GM12878 (cell line): ENCODE data around the gene PHRF1. TPM values are rescaled to one million over a fixed set of nuclear protein-coding genes. Genes with fewer than 3 reads are reported as not detected.

Experiments used
- ATAC-seq: fragments of 200-7000 bp; cut with Tn5 transposase; 3 replicates; pipeline ENCODE4 v1.9.1; 2020; ENCODE audit warnings: mild to moderate bottlenecking, moderate library complexity
- BruUV-seq: library from RNA; stranded (reverse); fragments of 400-500 nt; replicated peaks from 2 replicates; lab custom pipeline; 2021; lab: Mats Ljungman, UMichigan
- CTCF ChIA-PET: fragments of 300-600 bp; sonication (Branson Sonifier 250); formaldehyde crosslinking; extraction: SDS; loops from one replicate; lab custom pipeline; 2021; ENCODE audit warnings: inconsistent platforms; lab: Yijun Ruan, JAX
- POLR2A ChIA-PET: fragments of 350-600 bp; formaldehyde crosslinking; extraction: SDS; loops from one replicate; lab custom pipeline; 2021; ENCODE audit warnings: inconsistent platforms; lab: Charles Lee
- RAD21 ChIA-PET: fragments of 300-600 bp; sonication (Branson Sonifier 250); formaldehyde crosslinking; loops from one replicate; lab custom pipeline; 2023; ENCODE audit warnings: antibody characterized with exemption; ENCODE audit not compliant: unreplicated experiment; lab: Charles Lee
- SMC1A ChIA-PET: fragments of 300-600 bp; sonication (Branson Sonifier 250); formaldehyde crosslinking; loops from one replicate; lab custom pipeline; 2023; ENCODE audit not compliant: unreplicated experiment, uncharacterized antibody; lab: Charles Lee
- DNase-seq: peaks from one replicate; pipeline ENCODE4 v3.0.0-alpha.2; 2011; ENCODE audit warnings: low read depth, low spot score
- FAIRE-seq: peaks from 3 replicates; lab custom pipeline; 2011; peaks lifted over from hg19 to GRCh38; lab: Jason Lieb, UNC
- H2AFZ ChIP-seq: 2 replicates; pipeline ENCODE4 v1.6.0; 2011; ENCODE audit warnings: low read depth, low read length, control low read depth; ENCODE audit not compliant: control insufficient read depth
- H3K27ac ChIP-seq: 2 replicates; pipeline ENCODE4 v1.5.1; 2011; ENCODE audit warnings: control low read depth; ENCODE audit not compliant: control insufficient read depth, insufficient read depth
- H3K27me3 ChIP-seq, 2 experiments: replicated peaks in 1 of 2; 2 replicates each; pipeline versions ENCODE4 v1.6.0 to v1.6.1; 2011; ENCODE audit warnings: low read length in 1 of 2; ENCODE audit not compliant: control insufficient read depth in 2 of 2, insufficient read depth in 2 of 2
- H3K36me3 ChIP-seq, 2 experiments: 2 replicates each; pipeline ENCODE4 v1.5.1; 2011; ENCODE audit warnings: low read length in 1 of 2; ENCODE audit not compliant: control insufficient read depth in 2 of 2, insufficient read depth in 2 of 2
- H3K4me1 ChIP-seq: 2 replicates; pipeline ENCODE4 v1.6.1; 2011; ENCODE audit warnings: mild to moderate bottlenecking, low read length, moderate library complexity, mixed read lengths; ENCODE audit not compliant: control insufficient read depth, insufficient read depth
- H3K4me2 ChIP-seq: 2 replicates; pipeline ENCODE4 v1.6.0; 2011; ENCODE audit warnings: control low read depth; ENCODE audit not compliant: control insufficient read depth, insufficient read depth
- H3K4me3 ChIP-seq: fragments of 200-600 bp; sonication (generic); 2 replicates; pipeline ENCODE4 v1.5.1; 2016
- H3K79me2 ChIP-seq: 2 replicates; pipeline ENCODE4 v1.6.0; 2011; ENCODE audit warnings: low read length; ENCODE audit not compliant: control insufficient read depth, insufficient read depth
- H3K9ac ChIP-seq: 2 replicates; pipeline ENCODE4 v1.8.0; 2011; ENCODE audit warnings: low read length, control low read depth, mixed read lengths; ENCODE audit not compliant: control insufficient read depth, insufficient read depth
- H3K9me3 ChIP-seq: replicated peaks from 3 replicates; pipeline ENCODE4 v1.5.1; 2011; ENCODE audit warnings: mild to moderate bottlenecking, low read length; ENCODE audit not compliant: control insufficient read depth, insufficient read depth
- H4K20me1 ChIP-seq: 2 replicates; pipeline ENCODE4 v1.6.0; 2011; ENCODE audit not compliant: control insufficient read depth, insufficient read depth
- ATF7 ChIP-seq: fragments of 450-650 bp; IDR thresholded peaks from 2 replicates; pipeline ENCODE4 v1.6.1; 2016; ENCODE audit warnings: low read depth, mild to moderate bottlenecking
- BHLHE40 ChIP-seq, 2 experiments: fragments of 450-650 bp in 1 of 2; IDR thresholded peaks; 2 replicates each; pipeline ENCODE4 v1.6.1; 2011 to 2017; ENCODE audit warnings: low read depth in 2 of 2, borderline replicate concordance in 1 of 2, improper control_type of control experiment in 1 of 2, low read length in 1 of 2, mild to moderate bottlenecking in 1 of 2
- CBX5 ChIP-seq: sonication (generic); IDR thresholded peaks from 2 replicates; pipeline ENCODE4 v1.6.1; 2016; ENCODE audit warnings: low read depth, moderate library complexity, mild to moderate bottlenecking, inconsistent platforms
- GATAD2B ChIP-seq: fragments of 450-650 bp; conservative IDR thresholded peaks from 2 replicates; pipeline ENCODE4 v1.6.1; 2017; ENCODE audit warnings: low read depth, mild to moderate bottlenecking, moderate library complexity
- HDGF ChIP-seq: fragments of 450-650 bp; IDR thresholded peaks from 2 replicates; pipeline ENCODE4 v1.6.1; 2016; ENCODE audit warnings: antibody characterized with exemption
- KAT2A ChIP-seq: conservative IDR thresholded peaks from 2 replicates; pipeline ENCODE4 v1.6.1; 2011; ENCODE audit warnings: low read depth, low read length; ENCODE audit not compliant: control insufficient read depth
- SMAD1 ChIP-seq: fragments of 450-650 bp; IDR thresholded peaks from 2 replicates; pipeline ENCODE4 v1.6.1; 2018; ENCODE audit warnings: mild to moderate bottlenecking, low read depth; ENCODE audit not compliant: partially characterized antibody
- SMAD5 ChIP-seq: IDR thresholded peaks from 2 replicates; pipeline ENCODE4 v1.6.1; 2016; ENCODE audit warnings: antibody characterized with exemption, low read depth
- SMARCA5 ChIP-seq: fragments of 450-650 bp; IDR thresholded peaks from 2 replicates; pipeline ENCODE4 v1.6.1; 2017; ENCODE audit warnings: mild to moderate bottlenecking
- SREBF1 ChIP-seq: IDR thresholded peaks from 2 replicates; pipeline ENCODE4 v1.6.1; 2012; ENCODE audit warnings: mild to moderate bottlenecking, low read length
- YBX1 ChIP-seq: fragments of 450-650 bp; IDR thresholded peaks from 2 replicates; pipeline ENCODE4 v1.6.1; 2016; ENCODE audit warnings: antibody characterized with exemption
- WGBS: methylation state at CpG from one replicate; pipeline ENCODE4 v1.1.6; 2016; ENCODE audit warnings: low lambda C conversion rate; ENCODE audit not compliant: insufficient replicate concordance, insufficient coverage; ENCODE audit errors: missing lambda C conversion rate; 5-methylcytosine and 5-hydroxymethylcytosine counted together
- in situ Hi-C: fragments of 300-500 bp; cut with MboI; formaldehyde crosslinking; loops from 9 replicates; pipeline ENCODE4 v1.14.3; 2018; ENCODE audit warnings: mixed read lengths
- intact Hi-C: fragments of 100-400 bp; cut with micrococcal nuclease; formaldehyde crosslinking; loops from one replicate; pipeline ENCODE4 v1.14.2; 2022; ENCODE audit not compliant: unreplicated experiment
- polyA plus RNA-seq, 11 experiments: library from polyadenylated mRNA; depleted of rRNA in 4 of 11; unstranded in 6 of 11; stranded (reverse) in 5 of 11; fragments of >200 nt; fragmentation: Nextera tagmentation in 4 of 11; fragmentation: Illumina TruSeq in 1 of 11; extraction: Ambion mirVana in 4 of 11; extraction: Trizol in 1 of 11; gene quantifications; 1 replicate in 1 of 11; 2 replicates in 10 of 11; pipeline versions ENCODE4 v1.2.1 to v1.2.3, GENCODE V29; 2011 to 2016; ENCODE audit warnings: inconsistent platforms in 2 of 11, missing spikeins in 2 of 11, low read depth in 1 of 11
- total RNA-seq, 4 experiments: library from RNA; depleted of rRNA in 3 of 4; stranded (reverse); fragments of >200 nt in 3 of 4; fragmentation: Illumina TruSeq in 1 of 4; extraction: Trizol in 1 of 4; gene quantifications; 2 replicates each; pipeline versions ENCODE4 v1.2.1 to v1.2.3, GENCODE V29; 2013 to 2021
- TF ChIP-seq, protein P1 (sequence below): fragments of 450-650 bp; formaldehyde crosslinking; IDR thresholded peaks from 2 replicates; pipeline ENCODE4 v1.4.0; 2020; ENCODE audit warnings: mild to moderate bottlenecking, moderate library complexity
- TF ChIP-seq, protein P2 (sequence below): IDR thresholded peaks from 2 replicates; pipeline ENCODE4 v1.6.1; 2011; ENCODE audit warnings: mild to moderate bottlenecking, low read depth, low read length, moderate library complexity; ENCODE audit not compliant: insufficient replicate concordance
- TF ChIP-seq, protein P3 (sequence below): fragments of 450-650 bp; IDR thresholded peaks from 2 replicates; pipeline ENCODE4 v1.6.1; 2017; ENCODE audit warnings: low read depth, mild to moderate bottlenecking, moderate library complexity

The PHRF1 gene
- total and polyA plus RNA-seq, 10 of the 15 experiments (the other 5 are each of a cell fraction or from before 2014, with no cell fraction given), result 0.13 to 43.5 (median 15.1) TPM

DNA sequence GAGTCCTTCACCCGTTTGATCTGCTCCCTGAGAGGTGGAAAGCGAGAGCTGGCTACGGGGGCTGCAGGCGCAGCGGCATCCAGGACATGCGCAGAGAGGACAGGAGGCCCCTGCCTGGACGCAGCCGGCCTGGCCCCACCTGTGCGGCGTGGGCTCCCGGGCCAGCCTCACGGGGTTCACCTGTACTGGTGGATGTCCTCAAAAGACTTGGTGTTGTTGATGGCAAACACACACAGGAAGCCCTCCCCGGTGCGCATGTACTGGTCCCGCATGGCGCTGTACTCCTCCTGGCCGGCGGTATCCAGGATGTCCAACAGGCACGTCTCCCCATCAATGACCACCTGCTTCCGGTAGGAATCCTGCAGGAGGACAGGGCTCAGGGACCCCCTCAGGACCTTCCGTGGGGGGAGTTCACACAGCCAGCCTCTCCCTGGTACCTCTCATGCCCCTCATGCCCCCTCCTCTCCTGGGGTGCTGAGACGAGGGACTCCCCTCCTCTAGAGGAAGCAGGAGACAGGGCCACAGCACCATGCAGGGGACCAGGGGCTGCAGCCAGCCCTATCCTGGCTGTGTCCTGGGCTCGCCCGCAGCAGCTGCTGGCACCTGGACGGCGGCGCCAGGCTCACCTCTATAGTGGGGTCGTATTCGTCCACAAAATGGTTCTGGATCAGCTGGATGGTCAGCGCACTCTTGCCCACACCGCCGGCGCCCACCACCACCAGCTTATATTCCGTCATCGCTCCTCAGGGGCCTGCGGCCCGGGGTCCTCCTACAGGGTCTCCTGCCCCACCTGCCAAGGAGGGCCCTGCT lies 42.5 kb upstream of the PHRF1 start (continued):
- no peak for TF ChIP-seq BHLHE40 (IDR thresholded peaks at IDR 0.05; ENCODE audit: borderline replicate concordance in 1 of 2, low read depth in 2 of 2, low read length in 1 of 2)
- no peak for TF ChIP-seq SMARCA5
- TF ChIP-seq CBX5, result no peak
- TF ChIP-seq, protein P1, sequence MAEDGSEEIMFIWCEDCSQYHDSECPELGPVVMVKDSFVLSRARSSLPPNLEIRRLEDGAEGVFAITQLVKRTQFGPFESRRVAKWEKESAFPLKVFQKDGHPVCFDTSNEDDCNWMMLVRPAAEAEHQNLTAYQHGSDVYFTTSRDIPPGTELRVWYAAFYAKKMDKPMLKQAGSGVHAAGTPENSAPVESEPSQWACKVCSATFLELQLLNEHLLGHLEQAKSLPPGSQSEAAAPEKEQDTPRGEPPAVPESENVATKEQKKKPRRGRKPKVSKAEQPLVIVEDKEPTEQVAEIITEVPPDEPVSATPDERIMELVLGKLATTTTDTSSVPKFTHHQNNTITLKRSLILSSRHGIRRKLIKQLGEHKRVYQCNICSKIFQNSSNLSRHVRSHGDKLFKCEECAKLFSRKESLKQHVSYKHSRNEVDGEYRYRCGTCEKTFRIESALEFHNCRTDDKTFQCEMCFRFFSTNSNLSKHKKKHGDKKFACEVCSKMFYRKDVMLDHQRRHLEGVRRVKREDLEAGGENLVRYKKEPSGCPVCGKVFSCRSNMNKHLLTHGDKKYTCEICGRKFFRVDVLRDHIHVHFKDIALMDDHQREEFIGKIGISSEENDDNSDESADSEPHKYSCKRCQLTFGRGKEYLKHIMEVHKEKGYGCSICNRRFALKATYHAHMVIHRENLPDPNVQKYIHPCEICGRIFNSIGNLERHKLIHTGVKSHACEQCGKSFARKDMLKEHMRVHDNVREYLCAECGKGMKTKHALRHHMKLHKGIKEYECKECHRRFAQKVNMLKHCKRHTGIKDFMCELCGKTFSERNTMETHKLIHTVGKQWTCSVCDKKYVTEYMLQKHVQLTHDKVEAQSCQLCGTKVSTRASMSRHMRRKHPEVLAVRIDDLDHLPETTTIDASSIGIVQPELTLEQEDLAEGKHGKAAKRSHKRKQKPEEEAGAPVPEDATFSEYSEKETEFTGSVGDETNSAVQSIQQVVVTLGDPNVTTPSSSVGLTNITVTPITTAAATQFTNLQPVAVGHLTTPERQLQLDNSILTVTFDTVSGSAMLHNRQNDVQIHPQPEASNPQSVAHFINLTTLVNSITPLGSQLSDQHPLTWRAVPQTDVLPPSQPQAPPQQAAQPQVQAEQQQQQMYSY (CRISPR knock-in tag), result no peak

DNA sequence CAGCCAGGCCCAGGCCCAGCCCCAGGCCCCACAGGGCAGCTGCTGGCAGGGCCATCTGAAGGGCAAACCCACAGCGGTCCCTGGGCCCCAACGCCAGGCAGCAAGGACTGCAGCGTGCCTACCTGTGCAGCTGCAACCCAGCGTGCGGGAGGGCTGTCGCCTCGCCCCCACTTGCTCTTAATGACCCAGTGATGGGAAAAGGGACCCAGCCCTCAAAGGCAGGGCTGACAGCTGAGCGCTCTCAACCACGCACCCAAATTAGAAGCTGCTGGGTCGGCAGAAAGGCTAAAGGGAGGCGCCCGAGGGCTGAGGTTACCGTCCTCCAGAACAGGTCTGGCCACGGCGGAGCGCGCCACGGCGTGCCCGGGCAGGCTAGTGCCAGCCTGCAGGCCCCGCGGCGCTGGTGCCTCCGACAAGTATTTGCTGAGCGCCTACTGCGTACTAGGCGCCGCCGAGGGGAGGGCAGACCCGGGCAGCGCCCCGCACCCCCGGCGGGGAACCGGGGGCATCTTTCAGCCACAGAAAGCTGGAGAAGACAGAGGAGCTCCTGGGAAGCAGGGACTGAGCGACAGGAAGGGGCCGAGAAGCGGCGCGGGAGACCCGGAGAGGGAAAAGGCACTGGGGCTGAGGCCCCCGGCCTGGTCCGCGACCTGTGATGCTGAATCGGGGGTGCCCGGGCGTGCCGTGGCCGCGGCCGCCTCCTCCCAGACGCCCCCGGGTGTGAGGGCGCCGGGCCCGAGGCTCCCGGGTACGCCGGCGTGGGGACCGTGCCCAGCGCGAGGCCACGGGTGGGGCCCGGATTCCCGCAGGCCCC lies 41.7 kb upstream of the PHRF1 start:
- peak overlapping the region; percentile 62 for H3K27ac ChIP-seq
- ChIA-PET RAD21 (no interaction called here), POLR2A (interaction anchor here (1.1 to 2.3 kb wide), 2 partner anchors 25 to 29 kb away, joined by 3 to 6 read pairs; no protein-coding TSS in a partner anchor), CTCF (interaction anchor here (1.1 kb wide), 1 partner anchor 16 kb away, joined by 8 read pairs; no protein-coding TSS in a partner anchor), SMC1A (interaction anchor here (2.1 kb wide), 1 partner anchor 16 kb away, joined by 5 read pairs; no protein-coding TSS in a partner anchor)
- intact Hi-C loops (no loop called here), in situ Hi-C loops (no loop called here)
- no TSS peak for BruUV-seq
- H3K9ac ChIP-seq, result peak overlapping the region; percentile 85
- ATAC-seq (no peak), DNase-seq (no peak), FAIRE-seq (no peak)
- peaks cover 28% of the 10 kb centered on the region for H3K4me1 ChIP-seq
- peak overlapping the region; percentile 89 for H3K4me2 ChIP-seq
- H3K79me2 ChIP-seq, result peaks cover 16% of the 10 kb centered on the region
- H3K4me3 ChIP-seq, result peak overlapping the region; percentile 90
- 4% methylated on average over 52 of the region's 66 CpGs for WGBS
- H2AFZ ChIP-seq, result peak overlapping the region; percentile 47
- no peaks in the 10 kb centered on the region for H3K9me3 ChIP-seq
- H4K20me1 ChIP-seq, result peaks cover 4% of the 10 kb centered on the region; the same call in 1 of the 2 replicates
- no peaks in the 10 kb centered on the region for H3K27me3 ChIP-seq
- peaks cover 0 to 12% of the 10 kb centered on the region in 2 experiments; a peak in 3 of 4 replicates for H3K36me3 ChIP-seq
- TF ChIP-seq YBX1 (no peak), ATF7 (no peak), KAT2A (no peak), SMAD1 (no peak), HDGF (no peak), SREBF1 (no peak), GATAD2B (0 out of 2 replicates have a peak, but pooled peaks have one; percentile 26), SMAD5 (no peak)
- TF ChIP-seq, protein P2, sequence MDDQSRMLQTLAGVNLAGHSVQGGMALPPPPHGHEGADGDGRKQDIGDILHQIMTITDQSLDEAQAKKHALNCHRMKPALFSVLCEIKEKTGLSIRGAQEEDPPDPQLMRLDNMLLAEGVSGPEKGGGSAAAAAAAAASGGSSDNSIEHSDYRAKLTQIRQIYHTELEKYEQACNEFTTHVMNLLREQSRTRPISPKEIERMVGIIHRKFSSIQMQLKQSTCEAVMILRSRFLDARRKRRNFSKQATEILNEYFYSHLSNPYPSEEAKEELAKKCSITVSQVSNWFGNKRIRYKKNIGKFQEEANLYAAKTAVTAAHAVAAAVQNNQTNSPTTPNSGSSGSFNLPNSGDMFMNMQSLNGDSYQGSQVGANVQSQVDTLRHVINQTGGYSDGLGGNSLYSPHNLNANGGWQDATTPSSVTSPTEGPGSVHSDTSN, result no peak
- TF ChIP-seq, protein P3, sequence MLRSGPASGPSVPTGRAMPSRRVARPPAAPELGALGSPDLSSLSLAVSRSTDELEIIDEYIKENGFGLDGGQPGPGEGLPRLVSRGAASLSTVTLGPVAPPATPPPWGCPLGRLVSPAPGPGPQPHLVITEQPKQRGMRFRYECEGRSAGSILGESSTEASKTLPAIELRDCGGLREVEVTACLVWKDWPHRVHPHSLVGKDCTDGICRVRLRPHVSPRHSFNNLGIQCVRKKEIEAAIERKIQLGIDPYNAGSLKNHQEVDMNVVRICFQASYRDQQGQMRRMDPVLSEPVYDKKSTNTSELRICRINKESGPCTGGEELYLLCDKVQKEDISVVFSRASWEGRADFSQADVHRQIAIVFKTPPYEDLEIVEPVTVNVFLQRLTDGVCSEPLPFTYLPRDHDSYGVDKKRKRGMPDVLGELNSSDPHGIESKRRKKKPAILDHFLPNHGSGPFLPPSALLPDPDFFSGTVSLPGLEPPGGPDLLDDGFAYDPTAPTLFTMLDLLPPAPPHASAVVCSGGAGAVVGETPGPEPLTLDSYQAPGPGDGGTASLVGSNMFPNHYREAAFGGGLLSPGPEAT, result no peak
